NCI-H1105 (cell line): ENCODE results near the gene CDRT15.
"Not testable (repeated sequence)": the region's sequence is repeated elsewhere in the genome, so short reads cannot be mapped to it uniquely, and the experiment has no call there.

Experiments used
- DNase-seq: peaks from one replicate; lab custom pipeline; 2025; lab: John Stamatoyannopoulos, UW

CDRT15 gene

DNA sequence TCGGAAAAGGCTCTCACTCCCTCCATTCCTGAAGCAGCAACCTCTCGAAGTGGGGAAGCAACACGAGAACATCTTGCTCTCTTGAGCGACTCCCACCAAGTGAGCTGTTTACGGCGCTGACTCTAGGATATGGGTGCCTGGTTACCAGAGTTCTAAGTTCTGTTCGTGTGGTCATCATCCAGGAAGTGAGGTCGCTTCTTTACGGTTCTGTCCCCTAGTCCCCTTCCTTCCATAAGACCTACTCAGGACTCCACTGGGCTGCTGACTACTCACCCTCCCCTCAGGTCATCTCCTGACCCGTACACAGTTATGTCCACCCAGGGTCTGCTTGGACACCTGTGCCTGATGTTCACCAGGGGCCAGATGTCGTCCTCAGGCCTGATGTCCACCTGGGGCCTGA lies at the start of gene CDRT15:
TSS of gene CDRT15 (minus strand) at position 101 of the 400 bp plus-strand sequence. CDS start at position 72, 29 bp downstream.
- DNase-seq: not testable (repeated sequence)

- no peak for DNase-seq
These were observed 46.1 kb upstream of the CDRT15 start for GRCh38 chr17:14282726-14283125.

- no peak for DNase-seq
These were observed 44.9 kb upstream of the CDRT15 start for GRCh38 chr17:14281530-14281929.

DNA sequence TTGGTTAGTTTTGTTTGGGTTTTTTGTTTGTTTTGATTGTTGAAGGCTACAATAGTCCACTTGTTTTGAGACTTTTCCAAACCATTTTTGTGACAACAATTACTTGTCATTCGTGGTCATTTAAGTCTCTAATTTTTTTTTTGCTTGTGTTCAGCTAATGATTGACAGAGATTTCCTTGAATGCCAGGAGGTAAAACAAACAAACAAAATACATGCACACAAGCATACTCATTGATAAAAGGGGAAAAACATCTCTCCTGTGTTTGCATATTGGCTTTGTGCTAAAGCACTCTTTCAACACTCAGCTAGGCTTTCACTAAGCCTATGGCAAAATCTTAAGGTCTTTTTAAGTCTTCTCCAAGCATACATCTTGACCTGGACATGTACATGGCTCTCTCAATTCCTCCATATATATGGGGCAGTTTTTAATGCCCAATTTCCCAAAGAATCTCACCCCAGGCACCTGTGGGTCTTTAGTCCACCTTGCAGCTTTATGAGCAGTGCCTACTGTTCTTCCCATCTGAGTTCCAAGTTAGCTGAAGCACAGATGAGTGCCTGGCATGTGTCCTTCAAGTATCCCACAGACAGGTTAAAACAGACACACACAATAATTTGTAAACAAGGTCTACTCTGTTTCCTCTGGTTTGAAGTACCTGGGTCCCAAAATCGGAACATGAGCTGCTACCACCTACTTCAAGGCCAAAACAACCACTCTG lies 40.0 kb upstream of the CDRT15 start:
- DNase-seq: no peak

DNA sequence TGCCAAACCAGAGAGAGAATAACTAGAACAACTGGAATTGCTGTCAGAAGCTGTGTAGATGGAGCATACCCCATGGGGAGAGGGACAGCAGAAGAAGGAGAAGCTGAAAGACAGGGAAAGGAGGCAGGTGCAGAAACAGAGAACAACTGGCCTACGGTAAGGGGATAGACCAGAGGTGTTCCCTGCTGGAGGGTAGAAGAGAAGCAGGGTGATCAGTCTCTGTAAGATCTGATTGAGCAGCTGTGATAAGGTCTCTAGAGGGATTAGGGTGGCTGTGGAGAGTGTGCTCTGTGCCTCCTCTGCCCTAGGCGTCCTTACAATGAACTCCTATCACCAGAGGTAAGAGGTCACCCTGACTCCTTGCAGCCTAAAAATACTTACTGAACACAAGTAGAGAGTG lies 33.8 kb upstream of the CDRT15 start:
- DNase-seq: no peak

GRCh38 chr17:14269473-14269872 lies 32.8 kb upstream of the CDRT15 start:
- no peak for DNase-seq

DNA sequence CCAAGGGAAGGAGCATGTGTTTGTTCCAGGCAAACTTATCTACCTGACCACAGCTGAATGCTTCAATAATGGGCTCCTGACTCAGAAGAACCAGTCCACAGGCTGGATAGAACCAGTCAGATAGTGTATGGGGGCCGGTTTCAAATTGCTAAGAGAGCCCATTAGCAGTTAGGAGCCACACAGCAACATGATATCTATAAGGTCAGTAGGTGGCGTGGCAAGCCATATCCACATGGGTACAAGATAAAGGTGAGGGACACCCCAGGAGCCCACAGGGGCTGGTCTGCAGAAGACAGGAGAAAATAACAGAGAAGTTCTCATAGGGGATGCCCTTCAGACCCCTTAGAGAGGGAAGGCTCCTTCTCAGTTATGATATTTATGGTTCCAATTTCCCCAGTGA lies 31.6 kb upstream of the CDRT15 start:
- DNase-seq: no peak

- DNase-seq: no peak
These were observed 24.7 kb upstream of the CDRT15 start for GRCh38 chr17:14261406-14261805.

DNA sequence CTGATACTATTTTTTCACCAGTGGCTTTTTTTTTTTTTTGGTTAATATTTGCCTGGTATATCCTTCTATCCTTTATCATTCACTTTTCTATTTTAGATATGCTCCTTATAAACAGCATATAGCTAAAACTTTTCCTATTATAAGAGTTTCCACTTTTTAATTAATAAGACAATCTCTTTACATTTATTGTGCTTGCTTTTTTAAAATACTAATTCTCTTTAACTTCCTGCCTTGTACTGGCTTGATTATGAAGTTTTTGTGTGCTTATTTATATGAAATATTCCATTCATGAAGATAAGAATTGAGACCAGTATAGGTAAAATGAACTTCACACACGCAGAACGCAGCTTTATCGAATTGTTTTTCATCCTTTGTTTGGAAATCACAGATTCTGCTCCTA lies 9.0 kb upstream of the CDRT15 start:
- DNase-seq: no peak

GRCh38 chr17:14245002-14245401 lies 8.3 kb upstream of the CDRT15 start:
- no peak for DNase-seq

GRCh38 chr17:14239271-14239670 lies 2.6 kb upstream of the CDRT15 start:
- DNase-seq: not testable (repeated sequence)

GRCh38 chr17:14236032-14236431 lies 630 bp downstream of the CDRT15 start:
- not testable (repeated sequence) for DNase-seq

DNA sequence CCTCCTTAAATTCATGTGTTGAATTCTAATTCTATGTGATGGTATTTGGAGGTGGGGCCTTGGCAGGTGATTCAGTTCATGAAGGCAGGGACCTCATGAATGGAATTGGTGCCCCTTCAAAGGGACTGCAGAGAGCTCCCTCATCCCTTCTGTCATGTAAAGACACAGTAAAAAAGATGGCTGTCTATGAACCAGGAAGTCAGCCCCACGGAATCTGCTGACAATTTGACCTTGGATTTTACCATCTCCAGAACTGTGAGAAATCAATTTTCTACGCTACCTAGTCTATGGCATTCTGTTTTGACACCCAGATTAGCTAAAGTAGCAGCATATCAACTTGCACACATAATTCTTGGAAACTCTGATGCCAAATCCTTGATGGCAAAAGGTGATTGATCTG lies 1.6 kb downstream of the CDRT15 start:
- not testable (repeated sequence) for DNase-seq

- DNase-seq: not testable (repeated sequence)
These were observed 5.5 kb downstream of the CDRT15 start for GRCh38 chr17:14231187-14231586.

DNA sequence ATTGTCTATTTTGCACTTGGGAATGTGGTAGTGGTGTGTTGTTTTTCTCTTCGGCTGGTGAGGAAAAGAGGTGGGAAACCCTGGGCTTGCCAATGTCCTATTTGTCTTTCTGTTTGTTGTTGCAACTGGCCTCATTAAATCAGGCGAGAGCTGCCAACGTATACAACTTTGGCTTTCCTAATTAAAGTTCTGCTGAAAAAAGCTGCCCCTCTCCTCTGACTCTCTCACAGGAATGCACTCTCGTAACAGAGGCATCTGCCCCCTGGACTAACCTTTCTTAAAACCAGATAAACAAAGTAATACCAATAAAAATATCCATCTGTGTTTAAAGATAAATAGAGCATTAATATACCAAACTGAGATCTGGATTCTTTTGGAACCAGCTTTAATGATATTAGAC lies 7.8 kb downstream of the CDRT15 start:
- no peak for DNase-seq

GRCh38 chr17:14227052-14227451 lies 9.6 kb downstream of the CDRT15 start:
- no peak for DNase-seq

DNA sequence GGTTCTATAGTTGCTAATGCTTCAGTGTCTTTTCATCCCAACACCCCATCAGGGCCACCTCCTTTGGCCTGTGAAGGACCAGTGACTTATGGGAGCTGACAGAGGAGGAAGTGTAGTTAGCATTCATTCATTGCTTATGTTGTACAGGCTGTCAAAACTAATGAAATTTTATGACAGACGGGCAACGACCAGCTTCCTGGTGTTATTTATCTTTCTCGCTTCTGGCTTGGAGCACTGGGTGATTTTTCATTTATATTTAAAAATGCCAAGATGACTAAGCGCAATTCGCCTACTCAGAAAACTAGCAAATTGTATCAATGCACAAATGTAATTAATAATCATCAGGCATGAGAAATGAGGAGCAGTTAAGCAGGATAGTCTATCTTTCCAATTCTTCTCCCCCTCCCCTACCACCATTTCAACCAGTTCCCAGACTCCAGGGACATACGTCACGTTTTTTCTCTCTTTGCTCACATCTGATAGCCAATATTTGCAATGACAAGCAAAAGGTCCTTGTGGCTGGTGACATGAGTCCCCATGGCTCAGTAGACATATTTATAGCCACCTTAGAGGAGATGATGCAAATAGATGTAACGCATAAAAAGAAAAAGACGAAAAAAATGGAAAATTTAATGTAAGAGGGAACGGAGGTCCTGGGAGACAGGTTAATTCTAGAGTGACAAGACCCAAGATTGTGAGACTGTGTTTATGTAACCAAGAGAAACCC lies 11.2 kb downstream of the CDRT15 start:
- no peak for DNase-seq

DNA sequence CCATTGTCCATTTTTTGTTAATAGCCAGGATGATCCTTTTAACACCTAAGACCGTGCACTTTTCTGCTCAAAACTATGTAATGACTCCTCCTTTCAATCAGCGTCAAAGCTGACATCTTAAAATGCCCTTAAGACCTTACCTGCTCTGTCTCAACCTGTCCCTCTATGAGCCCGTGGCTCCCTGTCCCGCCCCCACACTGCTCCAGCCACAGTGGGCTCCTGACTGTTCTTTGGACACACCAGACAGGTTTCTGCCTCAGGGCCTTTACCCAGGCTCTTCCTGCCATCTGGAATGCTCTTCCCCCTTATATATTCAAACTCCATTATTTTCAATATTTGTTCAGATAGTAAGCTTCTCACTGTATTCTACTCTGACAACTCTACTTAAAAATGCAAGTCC lies 14.1 kb downstream of the CDRT15 start:
- DNase-seq: no peak

- no peak for DNase-seq
These were observed 22.4 kb downstream of the CDRT15 start for GRCh38 chr17:14214271-14214670.

GRCh38 chr17:14212401-14212800 lies 24.3 kb downstream of the CDRT15 start:
- no peak for DNase-seq

GRCh38 chr17:14211801-14212200 lies 24.9 kb downstream of the CDRT15 start:
- DNase-seq: no peak

- no peak for DNase-seq
These were observed 25.4 kb downstream of the CDRT15 start for GRCh38 chr17:14211246-14211645.

DNA sequence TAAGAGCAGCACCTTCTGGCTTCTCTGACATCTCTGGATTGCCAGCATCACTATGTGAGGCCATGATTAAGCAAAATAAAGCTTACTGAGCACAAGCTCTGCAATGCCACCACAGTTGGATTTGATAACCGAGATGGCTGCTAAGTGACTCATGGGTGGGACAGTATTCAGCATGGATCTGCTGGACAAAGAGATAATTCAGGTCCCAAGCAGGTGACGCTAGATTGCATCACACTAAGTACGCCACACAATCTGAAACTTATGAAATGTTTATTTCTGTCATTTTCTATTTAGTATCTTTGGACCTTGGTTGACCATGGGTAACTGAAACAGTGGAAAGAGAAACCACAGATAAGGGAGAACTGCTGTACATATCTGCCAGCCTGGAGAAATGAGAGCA lies 27.4 kb downstream of the CDRT15 start:
- DNase-seq: no peak

GRCh38 chr17:14207791-14208190 lies 28.9 kb downstream of the CDRT15 start:
- no peak for DNase-seq
